HG03045 (cell line): ENCODE measurements around the gene IQCF2.
"Not testable (repeated sequence)": the region's sequence is repeated elsewhere in the genome, so short reads cannot be mapped to it uniquely, and the experiment has no call there.

Experiments
- ATAC-seq: cut with Tn5 transposase; IDR thresholded peaks from one replicate; pipeline ENCODE4 v1.9.1; 2021; ENCODE audit warnings: mild to moderate bottlenecking, moderate library complexity; ENCODE audit not compliant: unreplicated experiment

The IQCF2 gene

GRCh38 chr3:51875501-51875900 is 14.1 kb downstream of the IQCF2 start, which contains the start of gene IQCF5:
IQCF5 (minus strand) TSS chr3:51875601; CDS start chr3:51875531, 70 bp downstream.
- ATAC-seq = no peak

- no peak for ATAC-seq
Observed at GRCh38 chr3:51876186-51876585, 14.8 kb downstream of the IQCF2 start.

- ATAC-seq = no peak
Observed at GRCh38 chr3:51879937-51880336, 18.5 kb downstream of the IQCF2 start.

GRCh38 chr3:51886447-51886846 is 25.0 kb downstream of the IQCF2 start:
- ATAC-seq = no peak

- no peak for ATAC-seq
Observed at GRCh38 chr3:51887620-51888019, 26.2 kb downstream of the IQCF2 start.

- no peak for ATAC-seq
Observed at GRCh38 chr3:51888463-51889105, 27.2 kb downstream of the IQCF2 start.

- ATAC-seq = no peak
Observed at GRCh38 chr3:51891242-51892039, 30.0 kb downstream of the IQCF2 start.

GRCh38 chr3:51894391-51894790 is 33.0 kb downstream of the IQCF2 start:
- no peak for ATAC-seq

- ATAC-seq = no peak
Observed at GRCh38 chr3:51894939-51895338, 33.5 kb downstream of the IQCF2 start.

GRCh38 chr3:51896607-51897305 is 35.3 kb downstream of the IQCF2 start:
- ATAC-seq = no peak

GRCh38 chr3:51897391-51897790 is 36.0 kb downstream of the IQCF2 start:
- no peak for ATAC-seq

GRCh38 chr3:51900043-51900442 is 38.6 kb downstream of the IQCF2 start:
- not testable (repeated sequence) for ATAC-seq

GRCh38 chr3:51902361-51902760 is 40.9 kb downstream of the IQCF2 start:
- ATAC-seq = not testable (repeated sequence)

- ATAC-seq = no peak
Observed at GRCh38 chr3:51904034-51904823, 42.8 kb downstream of the IQCF2 start.

- ATAC-seq = no peak
Observed at GRCh38 chr3:51908026-51908425, 46.6 kb downstream of the IQCF2 start.
